ENCODE results near the gene RNU6-7.

DNA sequence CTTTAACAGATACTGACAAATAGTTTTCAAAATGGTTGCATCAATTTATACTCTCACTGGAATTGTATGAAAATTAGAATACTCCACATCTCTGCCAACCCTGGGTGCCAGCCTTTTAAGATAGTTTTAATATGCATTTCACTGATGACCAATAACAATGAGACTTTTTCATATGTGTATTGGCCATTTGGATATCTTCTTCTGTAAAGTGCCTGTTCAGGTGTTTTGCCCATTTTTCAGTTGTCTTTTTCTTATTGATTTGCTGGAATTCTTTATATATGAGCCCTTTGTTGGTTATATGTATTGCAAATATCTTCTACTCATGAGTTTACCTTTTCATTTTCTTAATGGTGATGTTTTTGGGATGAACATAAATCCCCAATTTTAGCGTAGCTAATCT is 16.7 kb upstream of the RNU6-7 start:
- no peak for TF ChIP-seq POLR2A (IDR thresholded peaks at IDR 0.05)
- TF ChIP-seq, protein P1, sequence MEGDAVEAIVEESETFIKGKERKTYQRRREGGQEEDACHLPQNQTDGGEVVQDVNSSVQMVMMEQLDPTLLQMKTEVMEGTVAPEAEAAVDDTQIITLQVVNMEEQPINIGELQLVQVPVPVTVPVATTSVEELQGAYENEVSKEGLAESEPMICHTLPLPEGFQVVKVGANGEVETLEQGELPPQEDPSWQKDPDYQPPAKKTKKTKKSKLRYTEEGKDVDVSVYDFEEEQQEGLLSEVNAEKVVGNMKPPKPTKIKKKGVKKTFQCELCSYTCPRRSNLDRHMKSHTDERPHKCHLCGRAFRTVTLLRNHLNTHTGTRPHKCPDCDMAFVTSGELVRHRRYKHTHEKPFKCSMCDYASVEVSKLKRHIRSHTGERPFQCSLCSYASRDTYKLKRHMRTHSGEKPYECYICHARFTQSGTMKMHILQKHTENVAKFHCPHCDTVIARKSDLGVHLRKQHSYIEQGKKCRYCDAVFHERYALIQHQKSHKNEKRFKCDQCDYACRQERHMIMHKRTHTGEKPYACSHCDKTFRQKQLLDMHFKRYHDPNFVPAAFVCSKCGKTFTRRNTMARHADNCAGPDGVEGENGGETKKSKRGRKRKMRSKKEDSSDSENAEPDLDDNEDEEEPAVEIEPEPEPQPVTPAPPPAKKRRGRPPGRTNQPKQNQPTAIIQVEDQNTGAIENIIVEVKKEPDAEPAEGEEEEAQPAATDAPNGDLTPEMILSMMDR (IDR thresholded peaks at IDR 0.05), result no peak
